ENCODE measurements around the gene OSBPL1A.

The OSBPL1A gene

DNA sequence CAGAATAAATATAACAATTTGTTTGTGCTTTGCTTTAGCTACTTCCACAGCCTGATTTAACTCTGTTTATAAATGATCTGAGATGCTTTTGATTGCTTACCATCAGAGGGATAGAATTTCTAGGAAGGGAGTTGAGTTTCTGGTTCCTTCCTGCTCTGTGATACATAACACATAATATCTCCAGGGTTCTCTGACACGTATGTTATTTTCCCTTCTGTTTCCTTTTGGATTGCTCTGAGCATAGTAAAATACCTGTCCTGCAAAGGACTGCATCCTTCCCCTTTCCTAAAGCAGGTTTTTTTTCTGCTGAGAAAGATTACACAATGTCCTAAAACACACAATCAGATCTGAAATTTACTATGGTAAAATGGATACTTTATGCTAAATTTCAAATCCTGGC lies 182.7 kb downstream of the OSBPL1A start:
- Mint-ChIP-seq H3K9me3 (no peaks in the 10 kb centered on the region), H3K4me3 (no peak overlapping the region), H3K4me1 (ENCODE audit: low read depth) (no peaks in the 10 kb centered on the region)

DNA sequence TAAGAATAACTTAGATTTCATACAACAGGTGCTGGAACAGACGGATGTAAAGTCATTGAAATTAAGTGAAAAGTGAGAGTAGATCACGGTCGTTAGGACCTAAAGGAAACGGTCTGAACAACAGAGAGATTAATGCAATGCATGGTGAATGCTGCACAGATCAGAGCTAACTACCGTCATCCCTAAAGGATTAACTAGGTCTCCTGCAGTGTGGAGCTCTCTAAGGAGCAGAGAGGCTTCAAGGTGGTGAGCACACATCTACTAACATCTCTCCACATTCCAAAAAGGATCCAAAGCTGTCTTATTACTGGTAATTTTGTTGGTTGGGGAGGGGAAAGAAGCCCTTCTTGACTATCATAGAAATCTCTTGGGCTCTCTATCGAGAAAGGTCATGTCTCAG lies 183.5 kb downstream of the OSBPL1A start:
- no peak overlapping the region for H3K27ac Mint-ChIP-seq
- no peaks in the 10 kb centered on the region for H3K27me3 Mint-ChIP-seq
- H3K4me3 Mint-ChIP-seq = no peak overlapping the region
- no peaks in the 10 kb centered on the region for H3K36me3 Mint-ChIP-seq (ENCODE audit: low read depth)
- H3K4me1 Mint-ChIP-seq (ENCODE audit: low read depth) = no peaks in the 10 kb centered on the region
- H3K9me3 Mint-ChIP-seq = no peaks in the 10 kb centered on the region

More for the DNA sequence above, 182.7 kb downstream of the OSBPL1A start:
- no peak overlapping the region for H3K27ac Mint-ChIP-seq
- no peaks in the 10 kb centered on the region for H3K36me3 Mint-ChIP-seq (ENCODE audit: low read depth)
- no peaks in the 10 kb centered on the region for H3K27me3 Mint-ChIP-seq

DNA sequence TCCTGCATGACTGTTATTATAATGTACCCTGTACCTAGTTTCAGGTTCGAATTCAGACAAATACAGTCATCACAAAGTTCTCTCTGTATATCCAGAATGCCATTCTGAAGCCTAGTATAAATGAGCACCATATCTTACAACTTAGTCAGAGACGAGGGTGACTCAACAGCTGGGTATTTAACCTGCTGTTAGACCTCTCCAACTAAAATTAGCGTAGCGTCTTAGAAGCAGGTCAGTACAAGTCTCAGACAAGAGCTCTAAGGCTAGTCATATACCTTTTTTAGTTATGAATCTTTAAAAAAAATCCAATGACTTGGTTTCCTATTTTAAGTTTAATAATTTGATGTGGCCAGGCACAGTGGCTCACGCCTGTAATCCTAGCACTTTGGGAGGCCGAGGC lies 184.7 kb downstream of the OSBPL1A start:
- no peak overlapping the region for H3K27ac Mint-ChIP-seq
- no peak overlapping the region for H3K4me3 Mint-ChIP-seq
- no peaks in the 10 kb centered on the region for H3K27me3 Mint-ChIP-seq

DNA sequence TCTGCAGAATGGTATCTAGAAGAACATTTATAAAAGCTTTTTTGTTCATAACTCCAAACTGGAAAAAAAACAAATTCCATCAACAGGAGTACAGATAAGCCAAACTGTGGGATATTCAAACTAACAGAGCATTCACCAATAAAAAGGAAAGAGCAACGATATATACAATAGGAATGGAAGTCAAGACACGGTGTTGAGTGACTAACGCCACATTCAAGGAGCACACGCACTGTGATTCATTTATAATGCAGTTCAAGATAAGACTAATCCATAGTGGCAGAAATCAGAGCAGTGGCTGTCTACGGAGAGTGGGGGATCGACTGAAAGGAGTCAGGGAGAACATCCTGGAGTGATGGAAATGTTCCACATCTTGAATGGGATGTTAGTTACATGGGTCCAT lies 188.1 kb downstream of the OSBPL1A start:
- Mint-ChIP-seq H3K36me3 (ENCODE audit: low read depth) (no peaks in the 10 kb centered on the region), H3K27ac (no peak overlapping the region), H3K27me3 (no peaks in the 10 kb centered on the region), H3K9me3 (no peaks in the 10 kb centered on the region), H3K4me3 (no peak overlapping the region), H3K4me1 (ENCODE audit: low read depth) (no peaks in the 10 kb centered on the region)

More for the DNA sequence above, 184.7 kb downstream of the OSBPL1A start:
- Mint-ChIP-seq H3K36me3 (ENCODE audit: low read depth) (no peaks in the 10 kb centered on the region), H3K9me3 (no peaks in the 10 kb centered on the region), H3K4me1 (ENCODE audit: low read depth) (no peaks in the 10 kb centered on the region)

DNA sequence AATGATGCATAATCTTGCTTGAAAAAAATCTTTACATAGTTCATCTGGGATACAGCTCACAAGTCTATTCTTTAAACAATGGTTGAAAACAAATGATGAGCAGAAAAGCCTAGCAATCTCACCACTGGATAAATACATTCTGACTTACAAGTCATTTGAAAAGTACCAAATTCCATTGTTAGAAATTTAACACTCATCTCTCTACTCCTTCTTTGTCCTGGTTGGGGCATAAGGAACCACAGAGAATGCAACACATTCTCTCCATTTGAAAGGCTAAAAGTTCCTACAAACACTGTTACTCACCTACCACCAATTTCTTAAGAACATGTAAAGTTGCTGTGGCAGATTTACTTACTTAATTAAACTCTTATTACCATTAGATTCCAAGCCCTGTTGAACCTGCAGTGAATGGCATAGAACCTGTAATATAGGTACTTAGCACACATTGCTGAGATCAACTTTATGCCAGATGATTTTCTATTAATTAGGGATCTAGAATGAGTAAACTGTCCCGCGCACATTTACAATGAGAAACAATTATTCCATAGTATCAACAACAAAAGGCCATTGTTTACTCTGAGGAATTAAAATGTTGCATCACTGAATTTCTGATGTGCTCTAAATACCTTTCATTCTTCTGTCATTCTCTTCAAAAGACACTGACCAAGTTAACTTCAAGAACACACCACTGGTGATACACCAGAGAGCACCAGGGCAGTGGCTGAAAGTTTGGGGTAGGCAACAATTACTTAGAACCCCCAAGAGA lies 189.2 kb downstream of the OSBPL1A start:
- Mint-ChIP-seq H3K36me3 (ENCODE audit: low read depth) (no peaks in the 10 kb centered on the region), H3K27me3 (no peaks in the 10 kb centered on the region), H3K9me3 (no peaks in the 10 kb centered on the region), H3K4me3 (no peak overlapping the region), H3K4me1 (ENCODE audit: low read depth) (no peaks in the 10 kb centered on the region), H3K27ac (no peak overlapping the region)

DNA sequence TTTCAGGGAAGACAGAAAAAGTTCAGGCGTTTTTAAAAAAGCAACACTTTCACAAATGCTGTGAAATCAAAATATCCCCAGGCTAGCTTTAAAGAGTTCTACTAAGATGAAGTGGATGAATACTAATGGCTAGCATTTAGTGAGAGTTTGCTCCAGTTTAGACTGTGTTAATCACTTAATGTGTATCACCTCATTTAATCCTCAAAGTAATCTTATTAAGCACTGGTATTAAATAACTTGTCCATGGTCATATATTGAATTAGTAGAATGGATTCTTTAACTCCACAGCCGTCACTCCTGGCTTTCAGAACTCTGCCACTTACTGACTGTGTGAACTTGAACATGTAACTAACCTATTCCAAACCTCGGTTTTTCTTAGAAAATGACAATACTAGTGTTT lies 192.7 kb downstream of the OSBPL1A start:
- no peaks in the 10 kb centered on the region for H3K4me1 Mint-ChIP-seq (ENCODE audit: low read depth)
- no peaks in the 10 kb centered on the region for H3K27me3 Mint-ChIP-seq
- H3K9me3 Mint-ChIP-seq = no peaks in the 10 kb centered on the region
- no peak overlapping the region for H3K27ac Mint-ChIP-seq
- H3K36me3 Mint-ChIP-seq (ENCODE audit: low read depth) = no peaks in the 10 kb centered on the region
- H3K4me3 Mint-ChIP-seq = no peak overlapping the region

DNA sequence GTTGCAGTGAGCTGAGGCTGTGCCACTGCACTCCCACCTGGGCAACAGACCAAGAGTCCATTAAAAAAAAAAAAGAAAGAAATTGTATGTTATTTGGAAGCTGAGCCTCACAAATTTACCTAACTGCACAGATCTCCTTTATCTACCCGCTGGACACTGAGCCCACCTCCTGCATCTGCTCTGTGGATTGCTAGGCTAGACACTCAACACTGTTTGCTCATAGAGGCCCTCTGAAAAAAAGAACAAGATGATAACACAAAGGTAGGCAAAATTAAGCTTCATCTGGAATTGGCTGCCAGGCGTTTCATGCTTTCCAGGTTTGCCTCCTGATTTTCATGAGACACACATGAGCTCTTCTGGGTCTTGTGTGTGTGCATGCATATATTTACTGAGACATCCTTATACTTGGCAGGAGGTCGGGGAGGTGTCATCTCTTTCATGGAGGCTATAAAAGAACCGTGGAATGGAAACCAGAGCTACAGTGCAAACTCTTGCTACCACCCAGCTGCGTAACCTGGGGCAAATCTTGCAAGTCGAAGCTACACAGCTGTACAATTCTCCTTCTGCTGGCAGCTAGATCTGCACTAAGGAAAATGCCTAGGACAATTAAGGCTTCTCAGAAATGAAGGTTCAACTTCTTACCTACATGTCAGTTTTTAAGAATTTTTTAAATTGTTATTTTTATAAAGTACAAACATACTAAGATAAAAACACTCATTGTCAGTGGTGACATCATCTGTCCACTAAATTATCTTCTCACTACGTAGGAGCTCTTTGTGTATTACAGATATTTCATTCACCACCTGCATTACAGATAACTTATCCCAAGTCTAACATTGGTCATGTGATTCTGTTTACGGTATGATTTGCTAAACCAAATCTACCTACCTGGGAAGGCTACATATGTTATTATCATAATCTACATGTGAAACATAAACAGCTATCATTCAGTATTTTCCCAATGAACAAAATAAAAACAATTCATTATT lies 195.6 kb downstream of the OSBPL1A start:
- no peak overlapping the region for H3K27ac Mint-ChIP-seq
- H3K4me1 Mint-ChIP-seq (ENCODE audit: low read depth) = no peaks in the 10 kb centered on the region
- H3K4me3 Mint-ChIP-seq = no peak overlapping the region
- H3K36me3 Mint-ChIP-seq (ENCODE audit: low read depth) = no peaks in the 10 kb centered on the region
- H3K27me3 Mint-ChIP-seq = no peaks in the 10 kb centered on the region
- H3K9me3 Mint-ChIP-seq = no peaks in the 10 kb centered on the region

DNA sequence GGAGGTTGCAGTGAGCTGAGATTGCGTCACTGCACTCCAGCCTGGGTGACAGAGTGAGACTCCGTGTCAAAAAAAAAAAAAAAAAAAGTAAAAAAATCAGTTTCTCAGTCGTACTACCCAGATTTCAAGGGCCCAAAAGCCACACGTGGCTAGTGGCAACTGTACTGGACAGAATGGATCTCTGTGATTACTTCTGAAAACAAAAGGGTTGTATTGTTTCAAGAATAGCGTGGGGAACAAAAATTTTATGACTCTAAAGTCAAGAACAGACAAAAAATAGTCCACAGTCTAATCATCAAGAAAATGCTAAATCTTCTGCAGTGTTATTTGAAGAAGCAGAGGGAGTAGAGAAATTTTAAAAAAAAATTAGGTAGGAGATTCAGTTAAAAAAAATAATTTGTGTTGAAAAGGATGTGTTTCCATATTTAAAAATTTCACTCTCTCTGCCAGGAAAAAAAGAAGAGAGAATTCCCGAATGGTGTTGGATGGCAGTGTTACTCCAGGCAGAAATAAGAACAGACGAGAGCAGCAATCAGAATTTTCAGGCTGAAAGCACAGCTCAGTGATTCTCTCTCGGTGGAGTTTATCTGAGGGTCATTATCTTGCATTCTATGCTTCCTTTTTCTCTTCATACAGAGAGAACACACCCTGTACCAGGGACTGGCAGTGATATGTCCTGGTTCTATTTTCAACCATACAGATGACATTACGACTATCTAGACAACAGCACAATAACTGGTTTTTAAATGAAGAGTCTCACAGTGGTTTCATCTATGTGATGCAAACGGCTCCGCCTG lies 196.9 kb downstream of the OSBPL1A start:
- Mint-ChIP-seq H3K27ac (no peak overlapping the region), H3K9me3 (no peaks in the 10 kb centered on the region), H3K36me3 (ENCODE audit: low read depth) (no peaks in the 10 kb centered on the region), H3K27me3 (no peaks in the 10 kb centered on the region), H3K4me3 (no peak overlapping the region), H3K4me1 (ENCODE audit: low read depth) (no peaks in the 10 kb centered on the region)

DNA sequence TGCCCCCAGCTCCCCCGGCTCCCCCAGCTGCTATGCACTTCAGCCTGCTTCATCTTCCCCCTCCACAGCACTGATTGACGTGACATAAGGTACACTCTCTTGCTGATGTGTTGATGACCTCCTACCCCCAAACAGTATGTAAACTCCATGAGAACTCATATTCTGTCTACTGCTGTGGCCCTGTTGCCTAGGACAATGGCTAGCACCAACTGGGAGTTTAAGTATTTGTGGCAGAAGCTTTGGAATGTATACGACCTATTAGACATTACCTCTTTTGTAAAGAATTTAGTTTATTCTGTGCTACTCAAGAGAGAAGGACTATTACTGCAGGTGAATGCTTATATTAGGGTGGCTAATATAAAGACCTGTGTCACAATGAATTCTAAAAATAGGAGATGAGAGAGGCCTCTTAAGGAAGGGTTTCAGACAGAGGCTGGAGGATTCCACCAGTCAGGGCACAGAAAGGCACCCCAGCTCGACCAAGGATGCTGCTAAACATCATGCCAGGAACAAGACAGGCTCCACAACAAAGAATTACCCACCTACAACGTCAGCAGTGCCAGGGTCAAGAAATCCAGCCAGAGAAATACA lies 198.2 kb downstream of the OSBPL1A start:
- Mint-ChIP-seq H3K4me1 (ENCODE audit: low read depth) (no peaks in the 10 kb centered on the region), H3K27me3 (no peaks in the 10 kb centered on the region), H3K36me3 (ENCODE audit: low read depth) (no peaks in the 10 kb centered on the region), H3K27ac (no peak overlapping the region), H3K9me3 (no peaks in the 10 kb centered on the region), H3K4me3 (no peak overlapping the region)

DNA sequence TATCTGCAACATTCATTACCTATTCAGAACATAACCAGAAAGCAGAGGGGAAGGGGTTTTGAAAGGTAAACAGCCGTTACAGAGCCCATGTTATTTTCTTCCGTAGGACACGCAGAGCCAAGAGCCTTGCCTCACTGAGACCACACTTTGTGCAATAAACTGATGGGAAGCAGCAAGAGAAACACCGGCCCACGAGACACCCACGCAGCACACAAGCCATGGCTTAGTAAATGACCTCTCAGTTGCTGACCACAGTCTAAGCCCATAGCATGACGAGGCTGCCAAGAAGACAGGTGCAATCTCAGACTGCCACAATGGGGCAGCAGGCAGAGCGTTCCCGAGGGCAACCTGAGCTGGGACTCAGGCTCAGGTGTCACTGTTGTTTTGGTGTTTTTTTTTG lies 199.2 kb downstream of the OSBPL1A start:
- H3K36me3 Mint-ChIP-seq (ENCODE audit: low read depth) = no peaks in the 10 kb centered on the region
- no peaks in the 10 kb centered on the region for H3K9me3 Mint-ChIP-seq
- no peak overlapping the region for H3K4me3 Mint-ChIP-seq
- no peak overlapping the region for H3K27ac Mint-ChIP-seq
- H3K4me1 Mint-ChIP-seq (ENCODE audit: low read depth) = no peaks in the 10 kb centered on the region
- no peaks in the 10 kb centered on the region for H3K27me3 Mint-ChIP-seq

DNA sequence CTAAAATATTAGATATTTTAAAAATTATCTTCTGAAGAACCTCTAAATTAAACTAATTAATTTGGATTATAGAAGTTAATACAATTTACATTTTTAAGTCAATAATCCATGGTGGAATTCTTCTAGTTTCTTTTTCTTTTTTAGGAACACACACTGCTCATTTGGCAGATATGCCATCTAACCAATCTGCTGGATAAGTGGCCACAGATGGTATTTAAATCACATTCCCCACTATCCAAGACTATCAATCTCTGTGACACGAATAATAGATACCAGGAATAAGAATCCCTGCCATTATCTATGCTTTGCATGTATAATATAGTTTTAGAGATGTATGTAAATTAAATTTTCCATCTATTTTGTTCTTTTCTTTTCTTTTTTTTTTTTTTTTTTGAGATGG lies 200.2 kb downstream of the OSBPL1A start:
- Mint-ChIP-seq H3K4me3 (no peak overlapping the region), H3K27ac (no peak overlapping the region), H3K9me3 (no peaks in the 10 kb centered on the region), H3K36me3 (ENCODE audit: low read depth) (no peaks in the 10 kb centered on the region), H3K4me1 (ENCODE audit: low read depth) (no peaks in the 10 kb centered on the region), H3K27me3 (no peaks in the 10 kb centered on the region)

DNA sequence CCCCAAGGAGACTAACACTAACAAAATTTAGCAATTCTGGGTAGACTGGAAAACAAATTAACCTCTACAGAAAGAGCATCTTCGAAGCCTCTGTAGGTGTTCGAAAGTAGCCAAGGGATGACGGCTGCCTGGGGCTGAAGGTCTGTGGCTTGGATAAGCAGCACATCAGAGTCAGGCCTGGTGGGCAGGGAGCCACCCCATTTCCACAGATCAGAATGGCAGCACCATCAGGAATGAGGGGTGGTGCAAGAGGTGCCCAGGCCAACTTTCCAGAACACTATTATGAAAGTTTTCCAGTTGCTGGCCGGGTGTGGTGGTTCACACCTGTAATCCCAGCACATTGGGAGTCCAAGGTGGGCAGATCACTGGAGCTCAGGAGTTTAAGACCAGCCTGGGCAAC lies 200.9 kb downstream of the OSBPL1A start:
- Mint-ChIP-seq H3K27ac (no peak overlapping the region), H3K9me3 (no peaks in the 10 kb centered on the region), H3K4me3 (no peak overlapping the region), H3K27me3 (no peaks in the 10 kb centered on the region), H3K36me3 (ENCODE audit: low read depth) (no peaks in the 10 kb centered on the region), H3K4me1 (ENCODE audit: low read depth) (no peaks in the 10 kb centered on the region)

DNA sequence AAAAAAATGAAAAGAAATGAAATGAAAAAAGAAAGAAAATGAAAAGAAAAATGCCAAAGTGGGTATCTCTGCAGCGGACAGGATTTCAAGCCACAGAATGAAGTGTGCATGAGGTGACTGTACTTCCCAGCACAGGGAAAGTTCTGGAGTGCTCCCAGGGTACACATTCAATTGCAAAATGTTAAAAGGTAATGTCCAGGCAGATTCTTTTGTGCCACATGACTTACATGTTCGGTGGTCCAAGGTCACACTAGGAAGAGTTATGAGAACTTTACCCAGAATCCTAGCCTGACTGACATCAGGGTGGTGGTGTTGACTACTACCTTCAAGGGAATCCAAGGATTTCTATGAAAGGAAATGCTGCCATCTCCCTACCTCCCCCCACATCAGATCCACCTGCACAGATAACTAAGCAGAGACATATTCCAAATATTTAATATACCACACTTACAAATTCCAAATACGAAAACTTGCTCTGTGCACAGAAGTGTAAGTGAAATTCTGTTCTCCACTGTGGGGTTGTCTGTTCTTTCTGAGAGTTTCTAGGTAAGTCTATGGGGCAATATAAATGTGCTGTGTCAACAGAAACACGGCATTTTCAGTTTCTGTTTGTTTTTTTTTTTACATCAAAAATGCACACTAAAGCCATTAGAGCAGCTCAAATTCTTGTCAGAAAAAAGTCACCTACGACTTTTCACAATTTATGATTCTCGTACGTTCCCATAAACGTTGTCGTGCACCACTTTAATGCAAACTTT lies 202.1 kb downstream of the OSBPL1A start:
- H3K4me3 Mint-ChIP-seq = no peak overlapping the region
- H3K27ac Mint-ChIP-seq = no peak overlapping the region
- H3K36me3 Mint-ChIP-seq (ENCODE audit: low read depth) = no peaks in the 10 kb centered on the region
- no peaks in the 10 kb centered on the region for H3K27me3 Mint-ChIP-seq
- no peaks in the 10 kb centered on the region for H3K4me1 Mint-ChIP-seq (ENCODE audit: low read depth)
- no peaks in the 10 kb centered on the region for H3K9me3 Mint-ChIP-seq

DNA sequence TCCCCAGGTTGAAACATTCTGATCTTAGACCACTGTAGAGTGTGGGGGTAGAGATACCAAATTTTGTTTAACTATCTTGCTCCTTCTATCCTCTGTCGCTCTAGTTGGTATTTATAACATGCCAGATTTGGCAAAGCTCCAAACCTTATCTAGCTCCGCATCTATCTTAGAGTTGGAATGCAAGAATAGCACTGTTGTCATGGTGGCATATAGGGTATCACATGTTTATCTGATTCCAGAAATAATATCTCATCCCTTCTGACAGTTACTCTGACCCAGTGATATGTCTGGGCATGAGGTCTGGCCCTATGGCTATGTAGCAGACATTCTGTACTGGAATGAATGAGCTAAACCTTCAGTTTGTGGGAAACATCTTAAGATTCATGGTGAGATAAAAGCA lies 207.0 kb downstream of the OSBPL1A start:
- H3K4me1 Mint-ChIP-seq (ENCODE audit: low read depth) = no peaks in the 10 kb centered on the region
- H3K27ac Mint-ChIP-seq = no peak overlapping the region
- H3K4me3 Mint-ChIP-seq = no peak overlapping the region
- no peaks in the 10 kb centered on the region for H3K9me3 Mint-ChIP-seq
- H3K27me3 Mint-ChIP-seq = no peaks in the 10 kb centered on the region
- no peaks in the 10 kb centered on the region for H3K36me3 Mint-ChIP-seq (ENCODE audit: low read depth)

Data from stimulated activated naive CD8-positive, alpha-beta T cell treated with anti-CD3 and anti-CD28 coated beads, Interleukin-15, Interleukin-2, amounts not matched to agents 100 ng/mL and 50 ng/mL, for 24 hours (primary cell).